ENCODE measurements around the gene CRYZ.

CRYZ gene

GRCh38 chr1:74731399-74732052 lies 1.3 kb downstream of the CRYZ start:
- DNase-seq = no peak

- DNase-seq = no peak
These were observed 2.9 kb downstream of the CRYZ start for GRCh38 chr1:74729741-74730478.

- no peak for DNase-seq
These were observed 4.1 kb downstream of the CRYZ start for GRCh38 chr1:74728736-74729135.

GRCh38 chr1:74726063-74726462 lies 6.8 kb downstream of the CRYZ start:
- no peak for DNase-seq

- DNase-seq = no peak
These were observed 15.2 kb downstream of the CRYZ start for GRCh38 chr1:74717626-74718025.

- DNase-seq = no peak
These were observed 16.0 kb downstream of the CRYZ start for GRCh38 chr1:74716822-74717221.

- DNase-seq = no peak
These were observed 17.0 kb downstream of the CRYZ start for GRCh38 chr1:74715806-74716205.

GRCh38 chr1:74715236-74715502 lies 17.7 kb downstream of the CRYZ start:
- no peak for DNase-seq

GRCh38 chr1:74714429-74715235 lies 18.2 kb downstream of the CRYZ start:
- no peak for DNase-seq

- no peak for DNase-seq
These were observed 19.0 kb downstream of the CRYZ start for GRCh38 chr1:74713849-74714248.

- DNase-seq = no peak
These were observed 20.0 kb downstream of the CRYZ start for GRCh38 chr1:74712881-74713280.

- DNase-seq = no peak
These were observed 29.3 kb downstream of the CRYZ start for GRCh38 chr1:74703386-74704182.

- no peak for DNase-seq
These were observed 33.5 kb downstream of the CRYZ start for GRCh38 chr1:74699331-74699730.

- DNase-seq = no peak
These were observed 35.0 kb downstream of the CRYZ start for GRCh38 chr1:74697832-74698231.

- no peak for DNase-seq
These were observed 39.4 kb downstream of the CRYZ start for GRCh38 chr1:74693473-74693872.

- no peak for DNase-seq
These were observed 41.9 kb downstream of the CRYZ start for GRCh38 chr1:74690909-74691308.

GRCh38 chr1:74690364-74690696 lies 42.5 kb downstream of the CRYZ start:
- DNase-seq = no peak

- peak; percentile 59 to 72 (median 66) for DNase-seq
These were observed 43.1 kb downstream of the CRYZ start for GRCh38 chr1:74689621-74690363.

GRCh38 chr1:74686928-74687327 lies 45.9 kb downstream of the CRYZ start:
- DNase-seq = no peak

GRCh38 chr1:74684301-74684700 lies 48.5 kb downstream of the CRYZ start:
- DNase-seq = no peak

GRCh38 chr1:74683656-74684055 lies 49.2 kb downstream of the CRYZ start:
- DNase-seq = peak; percentile 1 to 45 (median 20)

- no peak for DNase-seq
These were observed 51.0 kb downstream of the CRYZ start for GRCh38 chr1:74681851-74682250.

Measured in suppressor macrophage (primary cell).